Panc1 (cell line): ENCODE results near the gene SLC2A11. TPM values are rescaled to one million over a fixed set of nuclear protein-coding genes. Genes with fewer than 3 reads are reported as not detected.
"Not testable (repeated sequence)": the region's sequence is repeated elsewhere in the genome, so short reads cannot be mapped to it uniquely, and the experiment has no call there.

ENCODE experiments used
- ATAC-seq: fragments of 200-7000 bp; cut with Tn5 transposase; 2 replicates; pipeline ENCODE4 v1.9.1; 2020; ENCODE audit warnings: mild to moderate bottlenecking, moderate library complexity
- BruUV-seq: library from RNA; stranded (reverse); fragments of 400-500 nt; replicated peaks from 2 replicates; lab custom pipeline; 2021; lab: Mats Ljungman, UMichigan
- CTCF ChIA-PET: fragments of 300-600 bp; sonication (Branson Sonifier 250); formaldehyde crosslinking; loops from one replicate; lab custom pipeline; 2022; ENCODE audit warnings: antibody characterized with exemption; lab: Charles Lee
- POLR2A ChIA-PET: fragments of 300-600 bp; sonication (Branson Sonifier 250); formaldehyde crosslinking; loops from one replicate; lab custom pipeline; 2022; ENCODE audit warnings: antibody characterized with exemption; lab: Charles Lee
- DNase-seq: peaks from one replicate; pipeline ENCODE4 v3.0.0-alpha.2; 2010; ENCODE audit warnings: low read depth, low spot score
- H3K27ac ChIP-seq: 2 replicates; pipeline ENCODE4 v1.5.1; 2011; ENCODE audit warnings: mild to moderate bottlenecking, low read length, inconsistent platforms
- H3K27me3 ChIP-seq: fragments of 200-500 bp; sonication (Bioruptor generic); 2 replicates; pipeline ENCODE4 v1.6.0; 2014; ENCODE audit warnings: low read length, inconsistent platforms; ENCODE audit not compliant: control insufficient read depth, insufficient read depth
- H3K36me3 ChIP-seq: fragments of 200-500 bp; sonication (Bioruptor generic); 2 replicates; pipeline ENCODE4 v1.5.1; 2014; ENCODE audit warnings: inconsistent platforms, mild to moderate bottlenecking, low read length, moderate library complexity; ENCODE audit not compliant: control insufficient read depth, insufficient read depth
- H3K4me1 ChIP-seq: 2 replicates; pipeline ENCODE4 v1.5.1; 2011; ENCODE audit warnings: inconsistent platforms, mild to moderate bottlenecking, low read length, moderate library complexity; ENCODE audit not compliant: control insufficient read depth, insufficient read depth
- H3K4me3 ChIP-seq, 2 experiments: 2 replicates each; pipeline ENCODE4 v1.5.1; 2011 to 2012; ENCODE audit warnings: low read depth in 2 of 2, low read length in 2 of 2, mild to moderate bottlenecking in 2 of 2, inconsistent platforms in 1 of 2, moderate library complexity in 1 of 2
- H3K9me3 ChIP-seq: fragments of 200-500 bp; sonication (Bioruptor generic); 2 replicates; pipeline ENCODE4 v1.5.1; 2014; ENCODE audit warnings: low read depth, mild to moderate bottlenecking, inconsistent platforms, low read length, moderate library complexity; ENCODE audit not compliant: control insufficient read depth, insufficient read depth
- CTCF ChIP-seq: fragments of 450-650 bp; IDR thresholded peaks from 2 replicates; pipeline ENCODE4 v1.5.1; 2017; ENCODE audit warnings: mild to moderate bottlenecking
- POLR2AphosphoS5 ChIP-seq: IDR thresholded peaks from 2 replicates; pipeline ENCODE4 v1.6.1; 2012; ENCODE audit warnings: mild to moderate bottlenecking, low read depth, low read length, moderate library complexity
- REST ChIP-seq, 2 experiments: IDR thresholded peaks; 2 replicates each; pipeline ENCODE4 v1.6.1; 2011 to 2012; ENCODE audit warnings: low read depth in 2 of 2, control low read depth in 1 of 2, low read length in 1 of 2, mild to moderate bottlenecking in 1 of 2, moderate library complexity in 1 of 2; ENCODE audit not compliant: insufficient read depth in 1 of 2
- SIN3A ChIP-seq: IDR thresholded peaks from 2 replicates; pipeline ENCODE4 v1.6.1; 2012; ENCODE audit warnings: low read depth, mild to moderate bottlenecking, low read length, moderate library complexity, borderline replicate concordance; ENCODE audit not compliant: insufficient read depth
- TCF7L2 ChIP-seq: IDR thresholded peaks from 2 replicates; pipeline ENCODE4 v1.6.1; 2011; ENCODE audit warnings: mild to moderate bottlenecking, low read depth, low read length, inconsistent platforms
- in situ Hi-C: cut with HindIII; loops from 2 replicates; pipeline ENCODE4 v1.10.0; 2016; ENCODE audit warnings: low sequenced_read_pairs, low pct_unique_long_range_greater_than_20kb
- intact Hi-C: fragments of 100-400 bp; cut with micrococcal nuclease; formaldehyde crosslinking; loops from one replicate; pipeline ENCODE4 v1.10.0; 2022; ENCODE audit not compliant: unreplicated experiment
- total RNA-seq: library from RNA; stranded (reverse); gene quantifications from one replicate; pipeline ENCODE4 v1.2.1, GENCODE V29; 2021; ENCODE audit not compliant: unreplicated experiment

The SLC2A11 gene
- total RNA-seq, 1 experiment from 2014 or later: 33.8 TPM

GRCh38 chr22:23858484-23858815, 775 bp downstream of the SLC2A11 start:
- DNase-seq: no peak
- intact Hi-C loops (no loop called here), in situ Hi-C loops (no loop called here)
- peaks cover 7% of the 10 kb centered on the region for H3K4me1 ChIP-seq
- no peaks in the 10 kb centered on the region for H3K36me3 ChIP-seq
- peak overlapping the region; percentile 86 for H3K27ac ChIP-seq
- peak overlapping the region; percentile 74 to 94 for H3K4me3 ChIP-seq
- ChIA-PET CTCF (interaction anchor here (0.5 to 1.3 kb wide), 2 partner anchors 9 to 195 kb away, joined by 4 to 5 read pairs; no protein-coding TSS in a partner anchor), POLR2A (interaction anchor here (0.5 kb wide), 1 partner anchor 296 kb away, joined by 4 read pairs; no protein-coding TSS in a partner anchor)
- H3K9me3 ChIP-seq: no peaks in the 10 kb centered on the region
- TF ChIP-seq TCF7L2 (no peak), CTCF (0 out of 2 replicates have a peak, but pooled peaks have one; percentile 20)
- no TSS peak for BruUV-seq
- H3K27me3 ChIP-seq: no peaks in the 10 kb centered on the region
- ATAC-seq: no peak

- intact Hi-C loops (no loop called here), in situ Hi-C loops (no loop called here)
- ChIA-PET CTCF (no interaction called here), POLR2A (no interaction called here)
- Histone ChIP-seq H3K27ac (0 out of 2 replicates have a peak overlapping the region, but pooled peaks have one; percentile 86), H3K4me1 (peaks cover 7% of the 10 kb centered on the region), H3K36me3 (no peaks in the 10 kb centered on the region), H3K4me3 (no peak overlapping the region), H3K27me3 (no peaks in the 10 kb centered on the region), H3K9me3 (no peaks in the 10 kb centered on the region)
- ATAC-seq: no peak
- TF ChIP-seq REST (IDR thresholded peaks at IDR 0.05; ENCODE audit: insufficient read depth in 1 of 2, low read depth in 2 of 2, low read length in 1 of 2) (no peak), POLR2AphosphoS5 (no peak), CTCF (no peak), SIN3A (no peak), TCF7L2 (no peak)
- BruUV-seq: TSS peak; percentile 53
- DNase-seq: no peak
Measured at GRCh38 chr22:23859201-23859600, 1.5 kb downstream of the SLC2A11 start.

- BruUV-seq, DNase-seq: not testable (repeated sequence)
Measured at GRCh38 chr22:23860187-23860586, 2.5 kb downstream of the SLC2A11 start.

More at GRCh38 chr22:23860187-23860586, 2.5 kb downstream of the SLC2A11 start:
- in situ Hi-C loops, H3K9me3 ChIP-seq, ATAC-seq, H3K27ac ChIP-seq, POLR2A ChIA-PET, H3K4me1 ChIP-seq, H3K27me3 ChIP-seq, H3K4me3 ChIP-seq, H3K36me3 ChIP-seq, intact Hi-C loops: not testable (repeated sequence)
- CTCF ChIA-PET: interaction anchor here (0.6 to 0.7 kb wide), 2 partner anchors 14 to 29 kb away, joined by 3 to 5 read pairs; no protein-coding TSS in a partner anchor
